SU-DHL-6 (cell line): ENCODE data around the gene LRRC1.

Source experiments
- EZH2phosphoT487 ChIP-seq: fragments of 200-600 bp; sonication (generic), shearing (Covaris generic); conservative IDR thresholded peaks from 2 replicates; pipeline ENCODE4 v1.6.1; 2018; ENCODE audit warnings: mild to moderate bottlenecking, antibody characterized with exemption, low read length, moderate library complexity, mixed read lengths
- TF ChIP-seq, protein P1 (sequence below): fragments of 200-600 bp; sonication (generic); IDR thresholded peaks from one replicate; pipeline ENCODE4 v1.5.1; 2017; ENCODE audit warnings: antibody characterized with exemption, mild to moderate bottlenecking, low read length, moderate library complexity; ENCODE audit not compliant: insufficient read depth, poor library complexity, severe bottlenecking

GRCh38 chr6:53873922-53874321, 79.1 kb downstream of the LRRC1 start:
- TF ChIP-seq, protein P1, sequence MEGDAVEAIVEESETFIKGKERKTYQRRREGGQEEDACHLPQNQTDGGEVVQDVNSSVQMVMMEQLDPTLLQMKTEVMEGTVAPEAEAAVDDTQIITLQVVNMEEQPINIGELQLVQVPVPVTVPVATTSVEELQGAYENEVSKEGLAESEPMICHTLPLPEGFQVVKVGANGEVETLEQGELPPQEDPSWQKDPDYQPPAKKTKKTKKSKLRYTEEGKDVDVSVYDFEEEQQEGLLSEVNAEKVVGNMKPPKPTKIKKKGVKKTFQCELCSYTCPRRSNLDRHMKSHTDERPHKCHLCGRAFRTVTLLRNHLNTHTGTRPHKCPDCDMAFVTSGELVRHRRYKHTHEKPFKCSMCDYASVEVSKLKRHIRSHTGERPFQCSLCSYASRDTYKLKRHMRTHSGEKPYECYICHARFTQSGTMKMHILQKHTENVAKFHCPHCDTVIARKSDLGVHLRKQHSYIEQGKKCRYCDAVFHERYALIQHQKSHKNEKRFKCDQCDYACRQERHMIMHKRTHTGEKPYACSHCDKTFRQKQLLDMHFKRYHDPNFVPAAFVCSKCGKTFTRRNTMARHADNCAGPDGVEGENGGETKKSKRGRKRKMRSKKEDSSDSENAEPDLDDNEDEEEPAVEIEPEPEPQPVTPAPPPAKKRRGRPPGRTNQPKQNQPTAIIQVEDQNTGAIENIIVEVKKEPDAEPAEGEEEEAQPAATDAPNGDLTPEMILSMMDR, result no peak
- no peak for TF ChIP-seq EZH2phosphoT487
